Measurements from ENCODE around the gene IDH3A. TPM values are rescaled to one million over a fixed set of nuclear protein-coding genes. Genes with fewer than 3 reads are reported as not detected.

The IDH3A gene
- total and polyA plus RNA-seq, 10 donors: 27.6 to 90.7 (median 70.1) TPM

DNA sequence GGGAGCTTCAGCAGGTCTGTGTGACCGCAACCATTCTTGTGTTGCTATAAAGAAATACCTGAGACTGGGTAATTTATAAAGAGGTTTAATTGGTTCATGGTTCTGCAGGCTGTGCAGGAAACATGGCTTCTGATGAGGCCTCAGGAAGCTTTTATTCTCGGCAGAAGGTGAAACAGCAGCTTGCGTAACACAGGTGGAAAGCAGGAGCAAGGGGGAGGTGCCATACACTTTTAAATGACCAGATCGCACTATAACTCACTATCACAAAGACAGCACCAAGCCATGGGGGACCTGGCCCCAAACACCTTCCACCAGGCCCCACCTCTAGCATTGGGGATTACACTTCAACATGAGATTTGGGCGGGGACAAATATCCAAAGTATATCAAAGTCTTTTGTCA lies 9.6 kb upstream of the IDH3A start:
- Histone ChIP-seq H3K27me3 (replicated peaks in 1 of 7) (no peaks in the 10 kb centered on the region), H3K4me1 (no peaks in the 10 kb centered on the region), H3K9me3 (no peaks in the 10 kb centered on the region), H3K36me3 (no peaks in the 10 kb centered on the region), H3K27ac (no peak overlapping the region), H3K4me3 (no peak overlapping the region)
- DNase-seq: no peak
- intact Hi-C loops (cut with DNase I; ENCODE audit: low total_unique reads): no loop called here
- 87 to 98% (median 89%) methylated on average over 5 of the region's 5 CpGs for WGBS, 5 donors
- no peak for TF ChIP-seq POLR2A (IDR thresholded peaks at IDR 0.05)
- TF ChIP-seq, protein P1, sequence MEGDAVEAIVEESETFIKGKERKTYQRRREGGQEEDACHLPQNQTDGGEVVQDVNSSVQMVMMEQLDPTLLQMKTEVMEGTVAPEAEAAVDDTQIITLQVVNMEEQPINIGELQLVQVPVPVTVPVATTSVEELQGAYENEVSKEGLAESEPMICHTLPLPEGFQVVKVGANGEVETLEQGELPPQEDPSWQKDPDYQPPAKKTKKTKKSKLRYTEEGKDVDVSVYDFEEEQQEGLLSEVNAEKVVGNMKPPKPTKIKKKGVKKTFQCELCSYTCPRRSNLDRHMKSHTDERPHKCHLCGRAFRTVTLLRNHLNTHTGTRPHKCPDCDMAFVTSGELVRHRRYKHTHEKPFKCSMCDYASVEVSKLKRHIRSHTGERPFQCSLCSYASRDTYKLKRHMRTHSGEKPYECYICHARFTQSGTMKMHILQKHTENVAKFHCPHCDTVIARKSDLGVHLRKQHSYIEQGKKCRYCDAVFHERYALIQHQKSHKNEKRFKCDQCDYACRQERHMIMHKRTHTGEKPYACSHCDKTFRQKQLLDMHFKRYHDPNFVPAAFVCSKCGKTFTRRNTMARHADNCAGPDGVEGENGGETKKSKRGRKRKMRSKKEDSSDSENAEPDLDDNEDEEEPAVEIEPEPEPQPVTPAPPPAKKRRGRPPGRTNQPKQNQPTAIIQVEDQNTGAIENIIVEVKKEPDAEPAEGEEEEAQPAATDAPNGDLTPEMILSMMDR (IDR thresholded peaks at IDR 0.05 in 8 of 11, conservative IDR thresholded peaks at IDR 0.05 in 3 of 11): no peak
- TF ChIP-seq POLR2AphosphoS5 (IDR thresholded peaks at IDR 0.05): no peak

DNA sequence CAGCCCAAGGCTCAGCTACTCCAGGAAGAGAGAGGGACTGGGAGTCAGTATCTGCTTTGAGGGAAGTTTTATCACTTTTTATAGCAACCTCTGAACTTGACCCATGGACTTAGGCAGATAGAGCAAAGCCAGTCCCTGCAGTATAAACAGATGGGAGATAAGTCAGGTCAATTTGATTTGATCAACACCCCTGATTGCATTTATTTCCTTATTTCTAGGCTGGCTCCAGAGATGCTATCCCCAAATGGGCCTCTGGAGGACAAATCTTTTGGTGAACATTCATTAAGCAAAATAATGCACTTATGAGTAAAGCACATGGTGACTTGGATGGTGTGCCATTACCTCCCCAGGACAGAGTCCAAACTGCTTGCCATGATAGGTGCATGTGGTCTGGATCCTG lies 8.9 kb upstream of the IDH3A start:
- H3K27me3 ChIP-seq (replicated peaks in 1 of 7): no peaks in the 10 kb centered on the region
- intact Hi-C loops (cut with DNase I; ENCODE audit: low total_unique reads): no loop called here
- H3K9me3 ChIP-seq: no peaks in the 10 kb centered on the region
- H3K27ac ChIP-seq: no peak overlapping the region
- H3K36me3 ChIP-seq: no peaks in the 10 kb centered on the region
- no peaks in the 10 kb centered on the region for H3K4me1 ChIP-seq
- TF ChIP-seq POLR2A (IDR thresholded peaks at IDR 0.05): no peak
- TF ChIP-seq, protein P1 (IDR thresholded peaks at IDR 0.05 in 8 of 11, conservative IDR thresholded peaks at IDR 0.05 in 3 of 11): no peak
- TF ChIP-seq POLR2AphosphoS5 (IDR thresholded peaks at IDR 0.05): no peak
- H3K4me3 ChIP-seq: no peak overlapping the region
- DNase-seq: no peak

DNA sequence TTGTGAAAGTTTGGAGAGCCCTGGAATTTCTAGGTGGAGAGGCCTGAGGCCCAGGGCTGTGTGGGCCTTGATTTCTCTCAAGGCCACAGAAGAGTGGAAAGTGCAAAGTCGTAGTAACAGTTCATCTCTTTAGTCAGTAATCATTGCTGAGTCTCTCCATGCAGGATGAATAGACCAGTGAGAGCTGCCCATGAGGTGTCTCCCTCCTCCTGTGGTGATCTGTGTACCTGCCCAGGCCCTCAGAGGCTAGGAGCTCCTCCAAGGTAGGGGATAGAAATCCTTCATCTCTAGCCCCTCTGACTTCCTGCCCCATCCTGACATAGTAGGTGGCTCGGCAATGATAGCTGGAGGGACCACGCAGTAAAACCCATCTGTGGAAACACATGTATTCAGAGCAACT lies 6.8 kb upstream of the IDH3A start:
- Histone ChIP-seq H3K27me3 (replicated peaks in 1 of 7) (no peaks in the 10 kb centered on the region), H3K27ac (no peak overlapping the region), H3K4me1 (no peaks in the 10 kb centered on the region), H3K9me3 (no peaks in the 10 kb centered on the region), H3K36me3 (no peaks in the 10 kb centered on the region), H3K4me3 (no peak overlapping the region)
- no peak for TF ChIP-seq POLR2A (IDR thresholded peaks at IDR 0.05)
- no peak for TF ChIP-seq POLR2AphosphoS5 (IDR thresholded peaks at IDR 0.05)
- TF ChIP-seq, protein P1 (IDR thresholded peaks at IDR 0.05 in 8 of 11, conservative IDR thresholded peaks at IDR 0.05 in 3 of 11): no peak
- WGBS, 5 donors: 74 to 90% (median 86%) methylated on average over 3 of the region's 3 CpGs
- intact Hi-C loops (cut with DNase I; ENCODE audit: low total_unique reads): no loop called here
- no peak for DNase-seq

DNA sequence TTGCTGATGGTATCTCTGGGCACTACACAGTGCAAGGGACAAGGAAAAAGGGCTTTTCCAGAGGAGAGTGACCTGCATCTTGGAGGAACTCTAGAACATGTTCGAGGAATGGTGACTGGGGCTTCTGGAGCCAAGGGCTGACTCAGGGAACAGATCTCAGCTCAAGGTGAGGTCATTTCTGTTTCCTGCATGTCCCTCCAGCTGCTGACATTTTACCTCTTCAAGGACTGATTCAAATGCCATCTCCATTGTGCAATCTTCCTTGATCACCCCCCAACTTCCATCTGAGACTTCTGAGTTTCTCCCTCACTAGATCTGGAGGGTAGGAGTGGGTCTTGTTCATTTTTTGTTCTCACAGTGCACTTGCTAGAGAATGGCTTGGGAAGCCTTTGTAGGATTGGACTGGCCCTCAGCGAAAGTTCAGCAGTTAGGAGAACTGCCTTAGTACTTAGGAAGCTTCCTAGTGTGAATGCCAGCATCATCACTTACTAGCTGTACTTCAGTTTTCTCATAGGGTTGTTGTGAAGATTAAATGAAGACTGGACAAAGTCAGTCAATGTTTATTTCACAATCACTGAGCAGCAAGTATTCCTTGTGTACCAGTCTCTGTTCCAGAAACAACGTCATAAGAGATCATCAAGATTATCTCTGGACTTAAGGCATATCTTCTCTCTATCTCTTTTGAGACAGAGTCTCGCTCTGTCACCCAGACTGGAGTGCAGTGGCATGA lies 2.6 kb upstream of the IDH3A start:
- Histone ChIP-seq H3K36me3 (no peaks in the 10 kb centered on the region), H3K27ac (no peak overlapping the region), H3K27me3 (replicated peaks in 1 of 7) (no peaks in the 10 kb centered on the region), H3K4me1 (peaks cover 13 to 35% (median 26%) of the 10 kb centered on the region in 6 donors), H3K4me3 (no peak overlapping the region), H3K9me3 (no peaks in the 10 kb centered on the region)
- intact Hi-C loops (cut with DNase I; ENCODE audit: low total_unique reads): no loop called here
- 89 to 92% (median 91%) methylated on average over 4 of the region's 4 CpGs for WGBS, 5 donors
- TF ChIP-seq POLR2A (IDR thresholded peaks at IDR 0.05) (no peak), POLR2AphosphoS5 (IDR thresholded peaks at IDR 0.05) (no peak)
- TF ChIP-seq, protein P1 (IDR thresholded peaks at IDR 0.05 in 8 of 11, conservative IDR thresholded peaks at IDR 0.05 in 3 of 11): no peak
- DNase-seq: no peak

All from spleen (tissue), 11 donors.